H1 (cell line): ENCODE results near the gene APOA1.

Source experiments
- CBX8 ChIP-seq: fragments of 300-800, 300-1000 bp; sonication (generic); IDR thresholded peaks from 2 replicates; pipeline ENCODE4 v1.7.1; 2016; ENCODE audit warnings: low read depth, low read length, borderline replicate concordance
- CEBPB ChIP-seq: IDR thresholded peaks from 2 replicates; pipeline ENCODE4 v1.6.1; 2012; ENCODE audit warnings: low read depth, low read length
- CREB1 ChIP-seq: IDR thresholded peaks from 2 replicates; pipeline ENCODE4 v1.6.1; 2012; ENCODE audit warnings: inconsistent platforms
- EZH2 ChIP-seq: fragments of 200-600 bp; sonication (generic); IDR thresholded peaks from 2 replicates; pipeline ENCODE4 v1.7.1; 2012; ENCODE audit warnings: low read depth, mild to moderate bottlenecking, moderate library complexity, low read length, inconsistent platforms; ENCODE audit not compliant: severe bottlenecking
- JUN ChIP-seq: IDR thresholded peaks from 2 replicates; pipeline ENCODE4 v1.6.1; 2011; ENCODE audit warnings: low read depth, mild to moderate bottlenecking, improper control_type of control experiment, low read length
- MAFK ChIP-seq: IDR thresholded peaks from 2 replicates; pipeline ENCODE4 v1.6.1; 2012; ENCODE audit warnings: low read depth, mild to moderate bottlenecking, improper control_type of control experiment, low read length
- POLR2A ChIP-seq, 2 experiments: IDR thresholded peaks; 1 replicate in 1 of 2; 2 replicates in 1 of 2; pipeline ENCODE4 v1.6.1; 2011; ENCODE audit warnings: low read depth in 2 of 2, low read length in 2 of 2, mild to moderate bottlenecking in 2 of 2; ENCODE audit errors: control extremely low read depth in 1 of 2
- RAD21 ChIP-seq, 2 experiments: IDR thresholded peaks in 1 of 2; conservative IDR thresholded peaks in 1 of 2; 2 replicates each; pipeline ENCODE4 v1.6.1; 2011; ENCODE audit warnings: low read depth in 2 of 2, low read length in 2 of 2, improper control_type of control experiment in 1 of 2, inconsistent platforms in 1 of 2, mild to moderate bottlenecking in 1 of 2, moderate library complexity in 1 of 2
- SIN3A ChIP-seq, 2 experiments: IDR thresholded peaks in 1 of 2; conservative IDR thresholded peaks in 1 of 2; 2 replicates each; pipeline ENCODE4 v1.6.1; 2011 to 2012; ENCODE audit warnings: low read length in 2 of 2, improper control_type of control experiment in 1 of 2, low read depth in 1 of 2, mild to moderate bottlenecking in 1 of 2
- SIX5 ChIP-seq: IDR thresholded peaks from 2 replicates; pipeline ENCODE4 v1.6.1; 2011; ENCODE audit warnings: mild to moderate bottlenecking, low read depth, low read length
- SUZ12 ChIP-seq: fragments of 200-600 bp; sonication (generic); IDR thresholded peaks from 2 replicates; pipeline ENCODE4 v1.6.1; 2012; ENCODE audit warnings: mild to moderate bottlenecking, inconsistent platforms, low read length, moderate library complexity, mixed read lengths
- YY1 ChIP-seq: IDR thresholded peaks from 2 replicates; pipeline ENCODE4 v1.6.1; 2011; ENCODE audit warnings: low read depth, mild to moderate bottlenecking, low read length
- ZNF274 ChIP-seq: IDR thresholded peaks from 2 replicates; pipeline ENCODE4 v1.7.0; 2012; ENCODE audit warnings: low read length, borderline replicate concordance; ENCODE audit errors: extremely low read depth
- TF ChIP-seq, protein P1 (sequence below), 3 experiments: IDR thresholded peaks; 1 replicate in 2 of 3; 2 replicates in 1 of 3; pipeline versions ENCODE4 v1.5.1 to v1.6.1; 2011; ENCODE audit warnings: low read length in 3 of 3, mild to moderate bottlenecking in 3 of 3, inconsistent platforms in 2 of 3, low read depth in 1 of 3, moderate library complexity in 1 of 3; ENCODE audit not compliant: insufficient read depth in 1 of 3; ENCODE audit errors: control extremely low read depth in 1 of 3

DNA sequence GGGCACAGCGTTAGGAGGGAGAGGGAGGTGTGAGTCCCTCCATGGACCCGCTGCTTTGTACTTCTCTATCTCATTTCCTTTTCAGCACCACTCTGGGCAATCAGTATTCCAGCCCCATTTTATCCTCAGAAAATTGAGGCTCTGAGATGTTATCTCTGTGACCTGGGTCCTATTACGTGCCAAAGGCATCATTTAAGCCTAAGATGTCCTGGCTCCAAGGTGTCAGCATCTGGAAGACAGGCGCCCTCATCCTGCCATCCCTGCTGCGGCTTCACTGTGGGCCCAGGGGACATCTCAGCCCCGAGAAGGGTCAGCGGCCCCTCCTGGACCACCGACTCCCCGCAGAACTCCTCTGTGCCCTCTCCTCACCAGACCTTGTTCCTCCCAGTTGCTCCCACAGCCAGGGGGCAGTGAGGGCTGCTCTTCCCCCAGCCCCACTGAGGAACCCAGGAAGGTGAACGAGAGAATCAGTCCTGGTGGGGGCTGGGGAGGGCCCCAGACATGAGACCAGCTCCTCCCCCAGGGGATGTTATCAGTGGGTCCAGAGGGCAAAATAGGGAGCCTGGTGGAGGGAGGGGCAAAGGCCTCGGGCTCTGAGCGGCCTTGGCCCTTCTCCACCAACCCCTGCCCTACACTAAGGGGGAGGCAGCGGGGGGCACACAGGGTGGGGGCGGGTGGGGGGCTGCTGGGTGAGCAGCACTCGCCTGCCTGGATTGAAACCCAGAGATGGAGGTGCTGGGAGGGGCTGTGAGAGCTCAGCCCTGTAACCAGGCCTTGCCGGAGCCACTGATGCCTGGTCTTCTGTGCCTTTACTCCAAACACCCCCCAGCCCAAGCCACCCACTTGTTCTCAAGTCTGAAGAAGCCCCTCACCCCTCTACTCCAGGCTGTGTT is 8.5 kb downstream of the APOA1 start:
- no peak for TF ChIP-seq RAD21 (IDR thresholded peaks at IDR 0.05 in 1 of 2, conservative IDR thresholded peaks at IDR 0.05 in 1 of 2; ENCODE audit: low read depth in 2 of 2, low read length in 2 of 2)
- TF ChIP-seq, protein P1, sequence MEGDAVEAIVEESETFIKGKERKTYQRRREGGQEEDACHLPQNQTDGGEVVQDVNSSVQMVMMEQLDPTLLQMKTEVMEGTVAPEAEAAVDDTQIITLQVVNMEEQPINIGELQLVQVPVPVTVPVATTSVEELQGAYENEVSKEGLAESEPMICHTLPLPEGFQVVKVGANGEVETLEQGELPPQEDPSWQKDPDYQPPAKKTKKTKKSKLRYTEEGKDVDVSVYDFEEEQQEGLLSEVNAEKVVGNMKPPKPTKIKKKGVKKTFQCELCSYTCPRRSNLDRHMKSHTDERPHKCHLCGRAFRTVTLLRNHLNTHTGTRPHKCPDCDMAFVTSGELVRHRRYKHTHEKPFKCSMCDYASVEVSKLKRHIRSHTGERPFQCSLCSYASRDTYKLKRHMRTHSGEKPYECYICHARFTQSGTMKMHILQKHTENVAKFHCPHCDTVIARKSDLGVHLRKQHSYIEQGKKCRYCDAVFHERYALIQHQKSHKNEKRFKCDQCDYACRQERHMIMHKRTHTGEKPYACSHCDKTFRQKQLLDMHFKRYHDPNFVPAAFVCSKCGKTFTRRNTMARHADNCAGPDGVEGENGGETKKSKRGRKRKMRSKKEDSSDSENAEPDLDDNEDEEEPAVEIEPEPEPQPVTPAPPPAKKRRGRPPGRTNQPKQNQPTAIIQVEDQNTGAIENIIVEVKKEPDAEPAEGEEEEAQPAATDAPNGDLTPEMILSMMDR (IDR thresholded peaks at IDR 0.05; ENCODE audit: control extremely low read depth in 1 of 3, insufficient read depth in 1 of 3, low read depth in 1 of 3, low read length in 3 of 3), result no peak
- no peak for TF ChIP-seq CREB1
- no peak for TF ChIP-seq POLR2A (IDR thresholded peaks at IDR 0.05; ENCODE audit: control extremely low read depth in 1 of 2, low read depth in 2 of 2, low read length in 2 of 2)
- TF ChIP-seq CEBPB, result no peak
- TF ChIP-seq EZH2, result no peak
- no peak for TF ChIP-seq CBX8
- no peak for TF ChIP-seq SIN3A (conservative IDR thresholded peaks at IDR 0.05 in 1 of 2, IDR thresholded peaks at IDR 0.05 in 1 of 2; ENCODE audit: low read depth in 1 of 2, low read length in 2 of 2)
- TF ChIP-seq YY1, result no peak
- no peak for TF ChIP-seq ZNF274
- no peak for TF ChIP-seq MAFK
- TF ChIP-seq JUN, result no peak
- TF ChIP-seq SIX5, result no peak
- no peak for TF ChIP-seq SUZ12
